ENCODE data around the gene KRTAP5-3.

Gene KRTAP5-3

GRCh38 chr11:1642288-1643145, 34.3 kb upstream of the KRTAP5-3 start:
- no peak for DNase-seq

- DNase-seq = no peak
Measured at GRCh38 chr11:1641096-1641495, 32.8 kb upstream of the KRTAP5-3 start.

GRCh38 chr11:1640076-1640946, 32.0 kb upstream of the KRTAP5-3 start:
- DNase-seq = peak; percentile 69

GRCh38 chr11:1639666-1640065, 31.4 kb upstream of the KRTAP5-3 start:
- DNase-seq = no peak

GRCh38 chr11:1639102-1639620, 30.9 kb upstream of the KRTAP5-3 start:
- DNase-seq = peak; percentile 97

GRCh38 chr11:1638344-1638743, 30.1 kb upstream of the KRTAP5-3 start:
- DNase-seq = no peak

GRCh38 chr11:1637628-1638027, 29.4 kb upstream of the KRTAP5-3 start:
- DNase-seq = no peak

GRCh38 chr11:1636291-1636950, 28.2 kb upstream of the KRTAP5-3 start:
- no peak for DNase-seq

GRCh38 chr11:1633864-1634263, 25.6 kb upstream of the KRTAP5-3 start:
- no peak for DNase-seq

GRCh38 chr11:1632053-1632714, 23.9 kb upstream of the KRTAP5-3 start:
- no peak for DNase-seq

- DNase-seq = no peak
Measured at GRCh38 chr11:1631066-1631568, 22.9 kb upstream of the KRTAP5-3 start.

GRCh38 chr11:1630271-1630670, 22.0 kb upstream of the KRTAP5-3 start:
- no peak for DNase-seq

GRCh38 chr11:1629326-1630185, 21.3 kb upstream of the KRTAP5-3 start, which contains the start of gene KRTAP5-5:
Gene KRTAP5-5, plus strand, starts transcription at chr11:1629775. Its CDS starts 66 bp downstream, at chr11:1629841.
- DNase-seq = no peak

- no peak for DNase-seq
Measured at GRCh38 chr11:1628506-1629325, 20.5 kb upstream of the KRTAP5-3 start.

GRCh38 chr11:1625541-1625940, 17.3 kb upstream of the KRTAP5-3 start:
- no peak for DNase-seq

- DNase-seq = no peak
Measured at GRCh38 chr11:1624621-1625020, 16.4 kb upstream of the KRTAP5-3 start.

- DNase-seq = no peak
Measured at GRCh38 chr11:1623716-1624115, 15.5 kb upstream of the KRTAP5-3 start.

GRCh38 chr11:1622086-1622485, 13.8 kb upstream of the KRTAP5-3 start, which contains the start of gene KRTAP5-4:
Gene KRTAP5-4, minus strand, starts transcription at chr11:1622138. Its CDS starts 45 bp downstream, at chr11:1622093.
- no peak for DNase-seq

GRCh38 chr11:1619449-1619848, 11.2 kb upstream of the KRTAP5-3 start:
- no peak for DNase-seq

- DNase-seq = no peak
Measured at GRCh38 chr11:1618231-1618630, 10.0 kb upstream of the KRTAP5-3 start.
